DOHH2 (cell line): ENCODE measurements around the gene DOCK1.

Experiments used
- EZH2phosphoT487 ChIP-seq: fragments of 200-600 bp; sonication (generic); IDR thresholded peaks from 2 replicates; pipeline ENCODE4 v1.6.1; 2017; ENCODE audit warnings: borderline replicate concordance, mild to moderate bottlenecking, antibody characterized with exemption, low read length, moderate library complexity, mixed read lengths
- TF ChIP-seq, protein P1 (sequence below): fragments of 200-600 bp; sonication (generic); IDR thresholded peaks from one replicate; pipeline ENCODE4 v1.5.1; 2014; ENCODE audit warnings: antibody characterized with exemption, mild to moderate bottlenecking, low read depth, low read length; ENCODE audit not compliant: poor library complexity, severe bottlenecking

DNA sequence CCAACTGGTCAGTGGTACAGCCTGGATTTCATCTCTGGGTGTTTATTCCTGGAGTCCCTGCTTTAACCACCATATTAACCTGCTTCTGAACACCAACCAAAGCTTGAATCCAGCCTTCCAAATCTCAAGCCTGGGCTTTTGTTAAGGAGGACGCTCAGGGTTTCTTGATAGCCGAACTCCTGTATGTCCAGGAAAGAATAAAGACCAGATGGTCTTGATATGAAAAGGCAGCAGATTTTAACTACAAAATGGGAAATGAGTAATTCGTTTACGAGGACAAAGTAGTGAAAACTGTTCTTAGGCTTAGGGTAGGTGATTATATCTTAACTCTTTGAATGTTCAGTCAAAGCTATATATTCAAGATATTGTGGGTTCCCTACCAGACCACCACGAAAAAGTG lies 420.3 kb downstream of the DOCK1 start:
- TF ChIP-seq, protein P1, sequence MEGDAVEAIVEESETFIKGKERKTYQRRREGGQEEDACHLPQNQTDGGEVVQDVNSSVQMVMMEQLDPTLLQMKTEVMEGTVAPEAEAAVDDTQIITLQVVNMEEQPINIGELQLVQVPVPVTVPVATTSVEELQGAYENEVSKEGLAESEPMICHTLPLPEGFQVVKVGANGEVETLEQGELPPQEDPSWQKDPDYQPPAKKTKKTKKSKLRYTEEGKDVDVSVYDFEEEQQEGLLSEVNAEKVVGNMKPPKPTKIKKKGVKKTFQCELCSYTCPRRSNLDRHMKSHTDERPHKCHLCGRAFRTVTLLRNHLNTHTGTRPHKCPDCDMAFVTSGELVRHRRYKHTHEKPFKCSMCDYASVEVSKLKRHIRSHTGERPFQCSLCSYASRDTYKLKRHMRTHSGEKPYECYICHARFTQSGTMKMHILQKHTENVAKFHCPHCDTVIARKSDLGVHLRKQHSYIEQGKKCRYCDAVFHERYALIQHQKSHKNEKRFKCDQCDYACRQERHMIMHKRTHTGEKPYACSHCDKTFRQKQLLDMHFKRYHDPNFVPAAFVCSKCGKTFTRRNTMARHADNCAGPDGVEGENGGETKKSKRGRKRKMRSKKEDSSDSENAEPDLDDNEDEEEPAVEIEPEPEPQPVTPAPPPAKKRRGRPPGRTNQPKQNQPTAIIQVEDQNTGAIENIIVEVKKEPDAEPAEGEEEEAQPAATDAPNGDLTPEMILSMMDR: no peak
- no peak for TF ChIP-seq EZH2phosphoT487
